Heart right ventricle (tissue), 16 donors: Measurements from ENCODE around the gene EGR1. TPM values are rescaled to one million over a fixed set of nuclear protein-coding genes. Genes with fewer than 3 reads are reported as not detected.

Experiments
- ATAC-seq, 8 donors: fragments of 200-7000 bp; cut with Tn5 transposase; one replicate each; pipeline ENCODE4 v1.9.1; 2020; ENCODE audit warnings: mild to moderate bottlenecking in 8 of 8, moderate library complexity in 8 of 8, moderate number of reproducible peaks in 1 of 8
- DNase-seq, 2 donors: peaks; one replicate each; pipeline ENCODE4 v3.0.0-alpha.2; 2020
- H3K27ac ChIP-seq, 10 donors: fragments of 200-600 bp; sonication (generic) in 2 of 10; one replicate each; pipeline versions ENCODE4 v1.5.0 to v1.8.0; 2020 to 2022; ENCODE audit warnings: mild to moderate bottlenecking in 3 of 10
- H3K27me3 ChIP-seq, 7 donors: fragments of 200-600 bp; one replicate each; pipeline ENCODE4 v1.8.0; 2021 to 2022; ENCODE audit warnings: mild to moderate bottlenecking in 2 of 7
- H3K36me3 ChIP-seq, 9 donors: fragments of 200-600 bp; sonication (generic) in 1 of 9; one replicate each; pipeline versions ENCODE4 v1.5.0 to v1.8.0; 2020 to 2022; ENCODE audit warnings: mild to moderate bottlenecking in 2 of 9
- H3K4me1 ChIP-seq, 9 donors: fragments of 200-600 bp; sonication (generic) in 1 of 9; one replicate each; pipeline versions ENCODE4 v1.5.0 to v1.8.0; 2020 to 2022; ENCODE audit warnings: mild to moderate bottlenecking in 4 of 9
- H3K4me3 ChIP-seq, 10 donors: fragments of 200-600 bp; sonication (generic) in 2 of 10; one replicate each; pipeline versions ENCODE4 v1.5.0 to v1.8.0; 2020 to 2022; ENCODE audit warnings: mild to moderate bottlenecking in 7 of 10, moderate library complexity in 2 of 10
- H3K9me3 ChIP-seq, 11 donors: fragments of 200-600 bp in 10 of 11; sonication (generic) in 2 of 11; one replicate each; pipeline versions ENCODE4 v1.5.0 to v1.8.0; 2013 to 2022; ENCODE audit warnings: mild to moderate bottlenecking in 2 of 11, control low read depth in 1 of 11, moderate library complexity in 1 of 11
- WGBS, 2 donors: extraction: QIAGEN DNeasy Blood & Tissue Kit; methylation state at CpG; one replicate each; pipeline ENCODE4 v1.1.7; 2013; ENCODE audit warnings: inconsistent platforms in 1 of 2; 5-methylcytosine and 5-hydroxymethylcytosine counted together
- intact Hi-C, 10 donors: fragments of 100-400 bp; cut with DNase I; formaldehyde crosslinking; loops; one replicate each; pipeline versions ENCODE4 v1.11.1 to v1.14.2; 2022
- polyA plus RNA-seq, 2 donors: library from polyadenylated mRNA; stranded (reverse); fragments of 200-250 nt; gene quantifications; one replicate each; pipeline ENCODE4 v1.2.3, GENCODE V29; 2013
- total RNA-seq, 10 donors: library from RNA; stranded (reverse); fragmentation: NEBNext Ultra II Directional in 3 of 10; extraction: Animal tissue kit (Norgen Biotek cat#: 25700) in 3 of 10; gene quantifications; one replicate each; pipeline versions ENCODE4 v1.2.1 to v1.2.4, GENCODE V29; 2021 to 2023
- TF ChIP-seq, protein P1 (sequence below), 9 donors: fragments of 200-600 bp; sonication (generic) in 2 of 9; IDR thresholded peaks; one replicate each; pipeline versions ENCODE4 v1.5.0 to v1.8.0; 2021 to 2022; ENCODE audit warnings: antibody characterized with exemption in 9 of 9, mild to moderate bottlenecking in 5 of 9, moderate library complexity in 1 of 9
- donor health status: Arrhythmogenic right ventricular cardiomyopathy.
- donor health status: ischemic (EF 13 %, LVEDD 7.1; RV severe dilation, severe dysfunction).
- donor health status: healthy with polysubstance abuse.
- donor health status: DM: no; HTN: yes; CAD: no.
- donor health status: DM: no; HTN: no; CAD: no.
- donor health status: ischemic (EF 25% LVEDD 6.9; RV normal size, moderate dysfunction).
- donor health status: ischemic (EF 25% LVEDD 5.7; RV mildly dilated, moderate dysfunction).
- donor health status: healthy.
- donor health status: DM: yes; HTN: yes; CAD: no.
- donor health status: Ischemic cardiomyopathy.
- donor health status: ischemic (EF 35%, LVEDD 5.7; RV mildly dilated, moderate dysfunction).
- donor health status: nonischemic (EF 11% LVEDD 7.7; RV severe dilation, severe dysfunction).
- donor health status: DM: yes; HTN: yes; CAD: no.
- donor health status: PGD.
- donor health status: ischemic (EF 29% LVEDD 5.4; RV normal size, mild dysfunction).
- donor health status: nonischemic (EF 23%, LVEDD 6.1; RV moderate dilation, normal function).

EGR1 gene
- total and polyA plus RNA-seq, 12 donors, result 5.2 to 164 (median 33.7) TPM

DNA sequence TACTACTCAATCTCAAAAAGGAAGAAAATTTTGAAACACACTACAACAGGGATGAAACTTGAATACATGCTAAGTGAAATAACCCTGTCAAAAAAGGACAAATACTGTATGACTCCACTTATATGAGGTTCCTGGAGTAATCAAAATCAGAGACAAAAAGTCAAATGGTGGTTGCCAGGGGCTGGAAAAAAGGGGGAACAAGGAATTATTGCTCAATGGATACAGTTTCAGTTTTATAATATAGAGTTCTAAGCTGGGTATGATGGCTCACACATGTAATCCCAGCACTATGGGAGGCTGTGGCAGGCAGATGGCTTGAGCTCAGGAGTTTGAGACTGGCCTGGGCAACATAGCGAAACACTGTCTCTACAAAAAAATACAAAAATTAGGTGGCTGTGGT lies 48.7 kb downstream of the EGR1 start:
- no peaks in the 10 kb centered on the region for H3K9me3 ChIP-seq
- H3K4me3 ChIP-seq, result no peak overlapping the region
- DNase-seq (no peak), ATAC-seq (no peak)
- no peak overlapping the region for H3K27ac ChIP-seq
- intact Hi-C loops, result no loop called here
- TF ChIP-seq, protein P1, sequence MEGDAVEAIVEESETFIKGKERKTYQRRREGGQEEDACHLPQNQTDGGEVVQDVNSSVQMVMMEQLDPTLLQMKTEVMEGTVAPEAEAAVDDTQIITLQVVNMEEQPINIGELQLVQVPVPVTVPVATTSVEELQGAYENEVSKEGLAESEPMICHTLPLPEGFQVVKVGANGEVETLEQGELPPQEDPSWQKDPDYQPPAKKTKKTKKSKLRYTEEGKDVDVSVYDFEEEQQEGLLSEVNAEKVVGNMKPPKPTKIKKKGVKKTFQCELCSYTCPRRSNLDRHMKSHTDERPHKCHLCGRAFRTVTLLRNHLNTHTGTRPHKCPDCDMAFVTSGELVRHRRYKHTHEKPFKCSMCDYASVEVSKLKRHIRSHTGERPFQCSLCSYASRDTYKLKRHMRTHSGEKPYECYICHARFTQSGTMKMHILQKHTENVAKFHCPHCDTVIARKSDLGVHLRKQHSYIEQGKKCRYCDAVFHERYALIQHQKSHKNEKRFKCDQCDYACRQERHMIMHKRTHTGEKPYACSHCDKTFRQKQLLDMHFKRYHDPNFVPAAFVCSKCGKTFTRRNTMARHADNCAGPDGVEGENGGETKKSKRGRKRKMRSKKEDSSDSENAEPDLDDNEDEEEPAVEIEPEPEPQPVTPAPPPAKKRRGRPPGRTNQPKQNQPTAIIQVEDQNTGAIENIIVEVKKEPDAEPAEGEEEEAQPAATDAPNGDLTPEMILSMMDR (IDR thresholded peaks at IDR 0.05), result no peak
- peaks cover 0 to 100% (median 59%) of the 10 kb centered on the region in 9 donors for H3K36me3 ChIP-seq
- H3K27me3 ChIP-seq, result no peaks in the 10 kb centered on the region
- H3K4me1 ChIP-seq, result peaks cover 0 to 6% (median 0%) of the 10 kb centered on the region in 9 donors
- 98 to 100% methylated on average over 1 of the region's 1 CpG for WGBS, 2 donors

DNA sequence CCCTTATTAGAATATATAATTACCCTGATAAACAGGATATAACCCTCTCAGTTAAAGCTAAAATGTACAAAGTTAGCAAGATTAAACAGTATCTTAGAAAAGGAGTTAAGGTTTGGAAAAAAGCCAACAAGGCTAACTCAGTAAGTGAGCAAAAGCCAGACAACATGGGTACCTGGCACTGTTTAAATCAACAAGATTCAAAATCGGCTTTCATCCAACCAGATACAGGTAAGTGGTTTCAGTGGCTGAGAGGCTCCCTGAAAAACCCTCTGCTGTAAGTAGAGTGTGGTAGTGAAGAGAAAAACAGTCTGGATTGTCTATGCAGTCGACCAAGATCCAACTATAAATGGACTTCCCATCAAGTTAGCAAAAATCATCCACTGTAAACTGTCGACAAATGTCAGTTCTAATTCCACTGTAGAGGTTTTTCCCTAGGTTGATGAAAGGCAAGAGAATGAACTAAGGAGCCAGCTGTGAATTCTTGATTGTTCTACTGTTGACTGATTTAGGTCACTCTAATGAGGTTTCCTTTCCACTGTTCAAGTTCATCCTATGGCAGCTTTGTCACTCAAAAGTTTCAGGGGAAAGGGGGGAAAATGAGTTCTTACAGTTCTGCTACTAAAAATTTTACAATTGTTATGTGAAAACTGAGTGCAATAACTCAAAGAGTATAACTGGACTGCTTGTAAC lies 50.4 kb downstream of the EGR1 start:
- H3K4me3 ChIP-seq, result no peak overlapping the region
- 63 to 65% methylated on average over 3 of the region's 3 CpGs for WGBS, 2 donors
- ATAC-seq, result no peak
- H3K9me3 ChIP-seq, result no peaks in the 10 kb centered on the region
- TF ChIP-seq, protein P1 (IDR thresholded peaks at IDR 0.05), result no peak
- no peaks in the 10 kb centered on the region for H3K27me3 ChIP-seq
- H3K4me1 ChIP-seq, result peaks cover 0 to 10% (median 5%) of the 10 kb centered on the region in 9 donors
- intact Hi-C loops, result no loop called here
- H3K36me3 ChIP-seq, result peaks cover 0 to 87% (median 54%) of the 10 kb centered on the region in 9 donors
- no peak for DNase-seq
- no peak overlapping the region for H3K27ac ChIP-seq

DNA sequence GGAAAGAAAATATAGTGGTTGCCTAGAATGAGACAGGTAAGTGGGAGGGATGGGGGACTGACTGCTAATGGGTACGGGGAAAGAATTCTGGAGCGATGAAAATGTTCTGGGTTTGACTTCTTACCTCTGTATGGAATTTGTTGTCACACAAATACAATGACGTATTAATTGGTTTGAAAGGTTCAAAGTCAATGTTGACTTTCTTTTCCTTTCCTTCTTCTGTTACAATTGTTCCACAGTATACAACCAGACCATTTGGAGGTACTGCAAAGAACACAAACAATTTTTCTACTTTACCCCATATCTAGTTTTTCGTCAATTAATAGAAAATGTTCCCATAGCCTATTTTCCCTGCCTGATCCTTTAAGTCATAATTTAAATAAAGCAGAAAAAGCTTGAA lies 52.2 kb downstream of the EGR1 start:
- peaks cover 0 to 19% (median 12%) of the 10 kb centered on the region in 9 donors for H3K4me1 ChIP-seq
- no peak overlapping the region for H3K4me3 ChIP-seq
- WGBS, 2 donors, result 98% methylated on average over 4 of the region's 4 CpGs
- intact Hi-C loops, result no loop called here
- DNase-seq, result no peak
- no peaks in the 10 kb centered on the region for H3K27me3 ChIP-seq
- peaks cover 0 to 70% (median 47%) of the 10 kb centered on the region in 9 donors for H3K36me3 ChIP-seq
- H3K27ac ChIP-seq, result no peak overlapping the region
- no peaks in the 10 kb centered on the region for H3K9me3 ChIP-seq
- no peak for ATAC-seq
- TF ChIP-seq, protein P1 (IDR thresholded peaks at IDR 0.05), result no peak

Other genes with a start within 250 kb of the EGR1 start
- gene GFRA3, start 190.9 kb upstream of the EGR1 start, total RNA-seq, result 1 to 10 TPM in 1 of 10 donors, under 1 TPM in 8, not detected in 1; 0.15 to 1.7 (median 0.87) TPM
- gene GFRA3, start 190.9 kb upstream of the EGR1 start, polyA plus RNA-seq, result 1 to 10 TPM in 1 of 2 donors, under 1 TPM in 1; 0.59 to 1.4 TPM
- gene CDC25C, start 133.7 kb upstream of the EGR1 start, total RNA-seq, result under 1 TPM in 5 of 10 donors, not detected in 5; 0.13 to 0.74 (median 0.38) TPM
- under 1 TPM in 1 of 2 donors, not detected in 1; 0.03 TPM for gene CDC25C, start 133.7 kb upstream of the EGR1 start, polyA plus RNA-seq
- 10 to 100 TPM; 20.4 to 29.9 (median 25.1) TPM for gene FAM53C, start 127.2 kb upstream of the EGR1 start, total RNA-seq
- gene FAM53C, start 127.2 kb upstream of the EGR1 start, polyA plus RNA-seq, result 10 to 100 TPM in 1 of 2 donors, 1 to 10 TPM in 1; 8.8 to 14.9 TPM
- 10 to 100 TPM; 31.9 to 57.3 (median 48.3) TPM for gene KDM3B, start 112.8 kb upstream of the EGR1 start, total RNA-seq
- 10 to 100 TPM; 11.9 to 22.4 TPM for gene KDM3B, start 112.8 kb upstream of the EGR1 start, polyA plus RNA-seq
- gene REEP2, start 26.4 kb upstream of the EGR1 start, total RNA-seq, result 10 to 100 TPM in 2 of 10 donors, 1 to 10 TPM in 8; 2.0 to 17.3 (median 8.0) TPM
- gene REEP2, start 26.4 kb upstream of the EGR1 start, polyA plus RNA-seq, result 10 to 100 TPM in 1 of 2 donors, 1 to 10 TPM in 1; 2.3 to 10.8 TPM
- gene ETF1, start 77.8 kb downstream of the EGR1 start, total RNA-seq, result 100 to 1,000 TPM in 1 of 10 donors, 10 to 100 TPM in 9; 73.5 to 113 (median 83.9) TPM
- 10 to 100 TPM; 17.9 to 52.3 TPM for gene ETF1, start 77.8 kb downstream of the EGR1 start, polyA plus RNA-seq
- gene HSPA9, start 109.9 kb downstream of the EGR1 start, total RNA-seq, result 100 to 1,000 TPM; 246 to 415 (median 324) TPM
- 100 to 1,000 TPM in 1 of 2 donors, 10 to 100 TPM in 1; 82.9 to 240 TPM for gene HSPA9, start 109.9 kb downstream of the EGR1 start, polyA plus RNA-seq